ENCODE measurements around the gene ZDHHC12.
"Not testable (repeated sequence)": the region's sequence is repeated elsewhere in the genome, so short reads cannot be mapped to it uniquely, and the experiment has no call there.

The ZDHHC12 gene

GRCh38 chr9:128701227-128701854 lies 22.6 kb downstream of the ZDHHC12 start:
- Mint-ChIP-seq H3K36me3 (ENCODE audit: insufficient read depth) (peaks cover 12% of the 10 kb centered on the region), H3K27ac (ENCODE audit: low read depth) (no peak overlapping the region), H3K4me3 (peak overlapping the region; percentile 87)

GRCh38 chr9:128699096-128699795 lies 24.7 kb downstream of the ZDHHC12 start:
- H3K4me3 Mint-ChIP-seq; H3K27ac Mint-ChIP-seq (ENCODE audit: low read depth); DNase-seq (ENCODE audit: low spot score in 2 of 2); ATAC-seq (replicated peaks; ENCODE audit: extremely low read depth, poor library complexity, severe bottlenecking); H3K9me3 Mint-ChIP-seq; H3K27me3 Mint-ChIP-seq: not testable (repeated sequence)
- peaks cover 28% of the 10 kb centered on the region for H3K36me3 Mint-ChIP-seq (ENCODE audit: insufficient read depth)
- peaks cover 19% of the 10 kb centered on the region for H3K4me1 Mint-ChIP-seq

More at GRCh38 chr9:128701227-128701854, 22.6 kb downstream of the ZDHHC12 start:
- Mint-ChIP-seq H3K9me3 (no peaks in the 10 kb centered on the region), H3K4me1 (peaks cover 19% of the 10 kb centered on the region), H3K27me3 (no peaks in the 10 kb centered on the region)
- no peak for ATAC-seq (replicated peaks; ENCODE audit: extremely low read depth, poor library complexity, severe bottlenecking)
- DNase-seq (ENCODE audit: low spot score in 2 of 2) = no peak

- H3K9me3 Mint-ChIP-seq = no peaks in the 10 kb centered on the region
- no peak for DNase-seq (ENCODE audit: low spot score in 2 of 2)
- peaks cover 44% of the 10 kb centered on the region for H3K36me3 Mint-ChIP-seq (ENCODE audit: insufficient read depth)
- no peak for ATAC-seq (replicated peaks; ENCODE audit: extremely low read depth, poor library complexity, severe bottlenecking)
- no peaks in the 10 kb centered on the region for H3K27me3 Mint-ChIP-seq
- H3K4me3 Mint-ChIP-seq = no peak overlapping the region
- H3K27ac Mint-ChIP-seq (ENCODE audit: low read depth) = no peak overlapping the region
- H3K4me1 Mint-ChIP-seq = peaks cover 19% of the 10 kb centered on the region
These were observed 26.8 kb downstream of the ZDHHC12 start for GRCh38 chr9:128696923-128697707.

GRCh38 chr9:128694344-128694743 lies 29.6 kb downstream of the ZDHHC12 start:
- H3K4me3 Mint-ChIP-seq = no peak overlapping the region
- no peaks in the 10 kb centered on the region for H3K9me3 Mint-ChIP-seq
- no peak for DNase-seq (ENCODE audit: low spot score in 2 of 2)
- H3K27ac Mint-ChIP-seq (ENCODE audit: low read depth) = peak overlapping the region; percentile 46
- H3K27me3 Mint-ChIP-seq = no peaks in the 10 kb centered on the region
- peaks cover 25% of the 10 kb centered on the region for H3K4me1 Mint-ChIP-seq
- peaks cover 56% of the 10 kb centered on the region for H3K36me3 Mint-ChIP-seq (ENCODE audit: insufficient read depth)
- no peak for ATAC-seq (replicated peaks; ENCODE audit: extremely low read depth, poor library complexity, severe bottlenecking)

GRCh38 chr9:128693738-128694137 lies 30.2 kb downstream of the ZDHHC12 start:
- DNase-seq (ENCODE audit: low spot score in 2 of 2); H3K9me3 Mint-ChIP-seq; H3K4me3 Mint-ChIP-seq; H3K27me3 Mint-ChIP-seq; ATAC-seq (replicated peaks; ENCODE audit: extremely low read depth, poor library complexity, severe bottlenecking): not testable (repeated sequence)
- Mint-ChIP-seq H3K4me1 (peaks cover 25% of the 10 kb centered on the region), H3K27ac (ENCODE audit: low read depth) (peak overlapping the region; percentile 44), H3K36me3 (ENCODE audit: insufficient read depth) (peaks cover 56% of the 10 kb centered on the region)

DNA sequence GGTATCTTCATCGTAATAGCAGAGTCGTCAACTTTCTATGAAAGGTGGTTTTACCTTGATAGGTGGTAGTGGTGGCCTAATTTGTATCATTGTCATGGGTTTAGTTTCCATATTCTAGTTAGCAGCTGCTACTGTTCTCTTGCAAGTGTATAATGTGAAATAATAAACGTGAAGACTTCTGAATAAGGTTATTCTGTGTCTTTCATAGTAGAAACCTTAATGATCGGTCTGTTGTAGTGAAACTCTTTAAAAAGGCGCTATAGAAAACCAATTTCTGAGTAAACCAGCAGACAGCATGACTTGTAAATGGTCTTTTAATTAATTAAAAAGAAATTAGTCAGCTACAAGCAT lies 33.3 kb downstream of the ZDHHC12 start:
- DNase-seq (ENCODE audit: low spot score in 2 of 2) (no peak), ATAC-seq (replicated peaks; ENCODE audit: extremely low read depth, poor library complexity, severe bottlenecking) (no peak)
- H3K4me3 Mint-ChIP-seq = peak overlapping the region; percentile 90
- H3K27ac Mint-ChIP-seq (ENCODE audit: low read depth) = peak overlapping the region; percentile 89
- peaks cover 50% of the 10 kb centered on the region for H3K36me3 Mint-ChIP-seq (ENCODE audit: insufficient read depth)
- H3K9me3 Mint-ChIP-seq = no peaks in the 10 kb centered on the region
- peaks cover 42% of the 10 kb centered on the region for H3K4me1 Mint-ChIP-seq
- no peaks in the 10 kb centered on the region for H3K27me3 Mint-ChIP-seq

DNA sequence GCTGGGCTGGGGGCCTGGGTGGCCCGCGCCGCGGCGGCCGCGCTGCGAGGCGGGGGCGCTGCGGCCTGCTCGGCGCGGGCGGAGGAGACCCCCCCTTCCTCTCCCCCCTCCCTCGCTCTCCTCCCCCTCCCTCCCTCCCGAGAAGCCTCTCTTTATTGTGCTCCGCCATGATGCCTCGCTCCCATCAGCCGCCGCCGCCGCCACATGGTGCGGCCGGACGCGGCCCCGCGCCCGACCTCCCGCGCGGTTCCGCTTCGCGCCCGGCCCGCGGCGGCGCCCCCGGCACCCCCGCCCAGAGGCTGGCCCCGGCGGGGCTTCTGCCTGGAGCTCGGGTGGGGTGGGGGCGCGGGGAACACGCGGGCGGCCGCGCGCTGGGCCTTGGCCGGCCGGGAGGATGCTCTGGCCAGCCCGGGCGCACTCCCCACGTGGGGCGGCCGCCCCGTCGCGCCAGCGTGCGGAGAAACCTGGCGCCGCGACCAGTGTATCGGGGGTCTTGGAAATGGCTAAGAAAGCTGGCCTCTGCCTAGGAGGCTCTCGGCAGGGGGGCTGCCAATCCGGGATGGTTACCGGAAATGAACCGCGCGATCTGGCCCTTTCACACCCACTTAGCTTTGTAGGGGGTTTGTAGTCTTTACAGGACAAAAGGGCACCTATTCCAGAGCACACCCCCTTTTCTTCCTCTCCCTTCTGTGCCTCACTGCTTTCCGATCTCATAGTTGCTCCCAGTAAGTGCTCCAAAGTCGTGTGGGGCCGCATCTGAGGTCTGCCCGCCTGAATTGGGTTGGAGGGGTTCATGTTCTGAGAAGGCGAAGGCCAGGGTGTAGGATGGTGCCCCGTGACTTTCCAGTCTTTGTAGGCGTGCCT lies 33.9 kb downstream of the ZDHHC12 start:
- Mint-ChIP-seq H3K4me3 (peak overlapping the region; percentile 90), H3K9me3 (no peaks in the 10 kb centered on the region), H3K27me3 (no peaks in the 10 kb centered on the region), H3K27ac (ENCODE audit: low read depth) (peak overlapping the region; percentile 89), H3K36me3 (ENCODE audit: insufficient read depth) (peaks cover 46% of the 10 kb centered on the region), H3K4me1 (peaks cover 48% of the 10 kb centered on the region)
- ATAC-seq (replicated peaks; ENCODE audit: extremely low read depth, poor library complexity, severe bottlenecking) (no peak), DNase-seq (ENCODE audit: low spot score in 2 of 2) (no peak)

- ATAC-seq (replicated peaks; ENCODE audit: extremely low read depth, poor library complexity, severe bottlenecking) = peak; percentile 11
- Mint-ChIP-seq H3K27ac (ENCODE audit: low read depth) (no peak overlapping the region), H3K36me3 (ENCODE audit: insufficient read depth) (peaks cover 42% of the 10 kb centered on the region)
These were observed 34.6 kb downstream of the ZDHHC12 start for GRCh38 chr9:128689293-128689774.

GRCh38 chr9:128688501-128689292 lies 35.2 kb downstream of the ZDHHC12 start, which contains the start of gene SET:
Gene SET, plus strand, starts transcription at chr9:128689222. Its CDS starts 361 bp downstream, at chr9:128689583.
- Mint-ChIP-seq H3K9me3 (no peaks in the 10 kb centered on the region), H3K4me3 (peak within 1 kb of the TSS; percentile 90), H3K4me1 (peaks cover 58% of the 10 kb centered on the region), H3K27me3 (no peaks in the 10 kb centered on the region), H3K27ac (ENCODE audit: low read depth) (peak within 1 kb of the TSS; percentile 89), H3K36me3 (ENCODE audit: insufficient read depth) (peaks cover 40% of the 10 kb centered on the region)
- peak; percentile 76 to 89 for DNase-seq (ENCODE audit: low spot score in 2 of 2)
- ATAC-seq (replicated peaks; ENCODE audit: extremely low read depth, poor library complexity, severe bottlenecking) = peak; percentile 76

More at GRCh38 chr9:128689293-128689774, 34.6 kb downstream of the ZDHHC12 start:
- peak overlapping the region; percentile 81 for H3K4me3 Mint-ChIP-seq
- DNase-seq (ENCODE audit: low spot score in 2 of 2) = no peak
- no peaks in the 10 kb centered on the region for H3K9me3 Mint-ChIP-seq
- H3K4me1 Mint-ChIP-seq = peaks cover 55% of the 10 kb centered on the region
- H3K27me3 Mint-ChIP-seq = no peaks in the 10 kb centered on the region

DNA sequence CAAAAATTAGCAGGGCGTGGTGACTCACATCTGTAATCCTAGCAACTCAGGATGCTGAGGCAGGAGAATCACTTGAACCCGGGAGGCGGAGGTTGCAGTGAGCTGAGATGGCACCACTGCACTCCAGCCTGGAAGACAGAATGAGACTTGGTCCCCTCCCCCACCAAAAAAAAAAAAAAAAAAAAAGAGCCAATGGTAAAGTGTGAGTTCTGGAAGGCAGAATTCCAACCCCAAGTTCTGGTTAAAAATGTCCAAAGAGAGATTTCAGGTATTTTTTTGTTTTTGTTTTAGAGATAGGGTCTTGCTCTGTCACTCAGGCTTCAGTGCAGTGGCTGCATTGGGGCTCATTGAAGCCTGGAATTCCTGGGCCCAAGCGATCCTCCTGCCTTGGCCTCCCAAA lies 36.5 kb downstream of the ZDHHC12 start:
- H3K9me3 Mint-ChIP-seq = no peaks in the 10 kb centered on the region
- peaks cover 28% of the 10 kb centered on the region for H3K36me3 Mint-ChIP-seq (ENCODE audit: insufficient read depth)
- ATAC-seq (replicated peaks; ENCODE audit: extremely low read depth, poor library complexity, severe bottlenecking) (no peak), DNase-seq (ENCODE audit: low spot score in 2 of 2) (no peak)
- peak overlapping the region; percentile 81 for H3K4me3 Mint-ChIP-seq
- H3K27me3 Mint-ChIP-seq = no peaks in the 10 kb centered on the region
- H3K4me1 Mint-ChIP-seq = peaks cover 61% of the 10 kb centered on the region
- H3K27ac Mint-ChIP-seq (ENCODE audit: low read depth) = peak overlapping the region; percentile 99

- peaks cover 51% of the 10 kb centered on the region for H3K4me1 Mint-ChIP-seq
- no peaks in the 10 kb centered on the region for H3K9me3 Mint-ChIP-seq
- DNase-seq (ENCODE audit: low spot score in 2 of 2) (no peak), ATAC-seq (replicated peaks; ENCODE audit: extremely low read depth, poor library complexity, severe bottlenecking) (peak; percentile 24)
- peak overlapping the region; percentile 99 for H3K27ac Mint-ChIP-seq (ENCODE audit: low read depth)
- peaks cover 14% of the 10 kb centered on the region for H3K36me3 Mint-ChIP-seq (ENCODE audit: insufficient read depth)
- no peaks in the 10 kb centered on the region for H3K27me3 Mint-ChIP-seq
- peak overlapping the region; percentile 92 for H3K4me3 Mint-ChIP-seq
These were observed 38.1 kb downstream of the ZDHHC12 start for GRCh38 chr9:128685636-128686489.

Data from central memory CD8-positive, alpha-beta T cell (primary cell).